Right renal cortex interstitium (tissue), 3 donors: Measurements from ENCODE around the gene SPARCL1. TPM values are rescaled to one million over a fixed set of nuclear protein-coding genes. Genes with fewer than 3 reads are reported as not detected.
"Not testable (repeated sequence)": the region's sequence is repeated elsewhere in the genome, so short reads cannot be mapped to it uniquely, and the experiment has no call there.

Experiments used
- DNase-seq, 3 donors: peaks; one replicate each; pipeline ENCODE4 v3.0.0-alpha.2; 2013; ENCODE audit warnings: low read depth in 3 of 3, low spot score in 2 of 3
- polyA plus RNA-seq, 3 donors: library from polyadenylated mRNA; unstranded; fragments of 120-200 nt; gene quantifications; one replicate each; pipeline ENCODE4 v1.2.1, GENCODE V29; 2013; ENCODE audit not compliant: insufficient read length in 3 of 3

SPARCL1 gene
- polyA plus RNA-seq, 3 donors: 8.6 to 25.5 (median 11.6) TPM

- no peak for DNase-seq
These were observed 22.0 kb downstream of the SPARCL1 start for GRCh38 chr4:87506974-87507701.

DNA sequence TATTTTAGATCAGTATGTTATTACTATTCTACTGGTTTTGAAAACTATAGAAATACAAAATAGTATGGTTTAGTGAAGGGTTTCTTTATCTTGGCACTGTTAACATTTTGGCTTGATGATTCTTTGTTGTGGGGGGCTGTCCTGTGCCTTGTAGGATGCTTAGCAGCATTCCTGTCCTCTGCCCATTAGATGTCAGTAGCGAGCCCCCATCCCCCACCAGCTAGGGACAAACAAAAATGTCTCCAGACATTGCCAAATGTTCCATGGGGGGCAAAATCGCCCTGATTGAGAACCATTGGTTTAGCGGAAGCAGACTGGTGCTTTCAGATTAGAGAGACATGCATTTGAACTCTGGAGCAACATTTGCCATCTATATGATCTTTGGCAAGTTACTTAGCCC, 23.3 kb downstream of the SPARCL1 start:
- no peak for DNase-seq

- DNase-seq: no peak
These were observed 26.5 kb downstream of the SPARCL1 start for GRCh38 chr4:87502580-87503238.

DNA sequence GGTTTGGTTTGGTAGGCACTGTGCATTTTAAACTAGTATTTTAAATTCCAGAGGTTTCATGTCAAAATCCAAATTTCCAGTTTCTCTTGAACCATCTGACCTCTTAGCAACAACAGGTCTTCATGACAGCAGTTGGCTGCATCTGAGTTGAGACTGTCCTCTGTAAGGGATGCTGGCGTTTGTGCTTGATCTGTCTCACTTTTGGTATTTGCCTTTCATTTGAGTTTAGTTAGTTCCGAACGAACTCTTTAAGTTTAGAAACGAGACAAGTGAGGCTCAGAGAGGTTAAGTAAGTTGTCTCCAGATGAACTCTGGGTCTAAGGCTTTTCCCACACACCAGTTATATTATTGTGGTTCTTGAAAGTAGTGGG, 29.1 kb downstream of the SPARCL1 start:
- DNase-seq: no peak

GRCh38 chr4:87499403-87500091, 29.6 kb downstream of the SPARCL1 start:
- no peak for DNase-seq

- DNase-seq: peak in 2 of 3 donors; percentile 21 to 31
These were observed 30.7 kb downstream of the SPARCL1 start for GRCh38 chr4:87498446-87498900.

DNA sequence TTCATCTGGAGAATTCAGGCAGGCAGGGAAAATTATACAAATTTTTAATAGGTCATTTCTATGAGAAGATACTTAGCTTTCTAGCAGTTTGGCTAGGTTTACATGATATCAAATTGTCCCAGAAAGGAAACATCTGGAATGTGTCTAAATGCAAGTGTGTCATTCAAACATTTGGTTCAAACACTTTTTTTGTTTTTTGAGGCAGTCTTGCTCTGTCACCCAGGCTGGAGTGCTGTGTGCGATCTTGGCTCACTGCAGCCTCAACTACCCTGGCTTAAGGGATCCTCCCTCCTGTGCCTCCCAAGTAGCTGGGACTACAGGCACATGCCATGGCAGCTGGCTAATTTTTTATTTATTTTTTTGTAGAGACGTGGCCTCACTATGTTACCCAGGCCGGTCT, 31.6 kb downstream of the SPARCL1 start:
- no peak for DNase-seq

GRCh38 chr4:87497159-87497558, 32.0 kb downstream of the SPARCL1 start:
- DNase-seq: no peak

DNA sequence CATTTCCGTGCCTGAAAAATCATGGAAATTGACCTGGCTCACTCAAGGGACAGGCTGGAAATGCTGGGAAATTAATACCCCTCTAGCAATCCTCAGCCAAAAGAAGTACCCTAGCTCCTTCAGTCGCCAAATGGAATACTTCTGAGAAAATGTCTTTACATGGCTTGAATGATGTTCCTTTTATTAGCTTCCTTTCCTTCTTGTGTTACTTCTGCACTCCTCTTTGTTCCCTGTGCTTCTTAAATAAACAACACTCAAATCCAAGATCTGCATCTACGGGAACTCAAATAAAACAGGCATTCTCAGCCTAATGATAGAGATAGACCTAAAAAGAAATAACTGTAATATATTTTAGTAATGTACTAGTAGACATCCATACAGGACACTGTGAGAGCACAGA, 36.1 kb downstream of the SPARCL1 start:
- DNase-seq: no peak

DNA sequence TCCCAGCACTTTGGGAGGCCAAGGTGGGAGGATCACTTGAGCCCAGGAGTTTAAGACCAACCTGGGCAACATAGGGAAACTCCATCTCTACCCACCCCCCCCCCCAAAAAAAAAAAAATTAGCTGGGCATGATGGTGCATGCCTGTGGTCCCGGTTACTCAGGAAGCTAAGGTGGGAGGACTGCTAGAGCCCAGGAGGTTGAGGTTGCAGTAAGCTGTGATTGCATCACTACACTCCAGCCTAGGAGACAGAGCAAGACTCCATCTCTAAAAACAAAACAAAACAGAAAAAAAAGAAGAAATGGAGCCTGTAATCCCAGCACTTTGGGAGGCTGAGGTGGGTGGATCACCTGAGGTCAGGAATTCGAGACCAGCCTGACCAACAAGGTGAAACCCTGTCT, 37.3 kb downstream of the SPARCL1 start:
- not testable (repeated sequence) for DNase-seq

DNA sequence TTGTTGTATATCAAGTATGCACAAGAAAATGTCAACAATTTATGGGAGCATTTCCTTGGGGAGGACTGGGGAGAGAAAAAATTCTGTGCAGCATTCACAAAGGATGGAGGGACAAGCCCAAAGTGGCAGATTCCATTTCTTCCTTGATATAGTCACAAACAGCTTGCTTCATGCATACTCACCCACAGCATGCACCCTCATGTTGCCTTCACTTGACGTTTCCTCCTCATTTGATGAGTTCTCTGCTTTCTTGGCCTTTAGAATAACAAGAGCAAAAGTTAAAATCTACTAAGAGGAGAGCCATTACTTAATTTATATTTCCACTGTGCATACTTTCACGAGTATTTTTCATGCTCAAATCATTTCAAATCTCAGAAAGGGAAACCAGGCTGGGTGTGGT, 37.7 kb downstream of the SPARCL1 start:
- no peak for DNase-seq

- DNase-seq: no peak
These were observed 38.4 kb downstream of the SPARCL1 start for GRCh38 chr4:87490664-87491369.

- no peak for DNase-seq
These were observed 39.5 kb downstream of the SPARCL1 start for GRCh38 chr4:87489678-87490077.

- not testable (repeated sequence) for DNase-seq
These were observed 40.5 kb downstream of the SPARCL1 start for GRCh38 chr4:87488666-87489065.

DNA sequence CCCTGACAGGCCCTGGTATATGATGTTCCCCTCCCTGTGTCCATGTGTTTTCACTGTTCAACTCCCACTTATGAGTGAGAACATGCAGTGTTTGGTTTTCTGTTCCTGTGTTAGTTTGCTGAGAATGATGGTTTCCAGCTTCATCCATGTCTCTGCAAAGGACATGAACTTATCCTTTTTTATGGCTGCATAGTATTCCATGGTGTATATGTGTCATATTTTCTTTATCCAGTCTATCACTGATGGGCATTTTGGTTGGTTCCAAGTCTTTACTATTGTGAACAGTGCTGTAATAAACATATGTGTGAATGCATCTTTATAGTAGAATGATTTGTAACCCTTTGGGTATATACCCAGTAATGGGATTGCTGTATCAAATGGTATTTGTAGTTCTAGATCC, 45.9 kb downstream of the SPARCL1 start:
- DNase-seq: not testable (repeated sequence)

DNA sequence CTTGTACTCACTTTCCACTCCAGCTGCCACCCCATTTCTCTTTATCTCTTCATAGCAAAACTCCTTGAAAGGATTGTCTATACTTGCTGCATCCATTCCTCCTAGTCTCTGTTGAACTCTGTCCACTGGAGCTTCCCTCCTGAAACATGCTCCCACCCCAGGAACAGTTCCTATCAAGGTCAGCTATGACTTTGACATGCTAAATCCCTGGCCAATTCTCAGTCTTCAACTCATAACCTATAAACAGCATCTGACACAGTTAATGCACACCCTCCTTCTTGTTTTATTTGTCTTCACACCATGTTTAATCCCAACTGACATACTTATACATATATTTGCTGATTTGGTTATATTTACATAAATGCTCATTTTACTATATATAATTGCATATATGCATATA, 47.8 kb downstream of the SPARCL1 start:
- no peak for DNase-seq

GRCh38 chr4:87478732-87479250, 50.4 kb downstream of the SPARCL1 start:
- no peak for DNase-seq

- no peak for DNase-seq
These were observed 52.2 kb downstream of the SPARCL1 start for GRCh38 chr4:87476934-87477333.

DNA sequence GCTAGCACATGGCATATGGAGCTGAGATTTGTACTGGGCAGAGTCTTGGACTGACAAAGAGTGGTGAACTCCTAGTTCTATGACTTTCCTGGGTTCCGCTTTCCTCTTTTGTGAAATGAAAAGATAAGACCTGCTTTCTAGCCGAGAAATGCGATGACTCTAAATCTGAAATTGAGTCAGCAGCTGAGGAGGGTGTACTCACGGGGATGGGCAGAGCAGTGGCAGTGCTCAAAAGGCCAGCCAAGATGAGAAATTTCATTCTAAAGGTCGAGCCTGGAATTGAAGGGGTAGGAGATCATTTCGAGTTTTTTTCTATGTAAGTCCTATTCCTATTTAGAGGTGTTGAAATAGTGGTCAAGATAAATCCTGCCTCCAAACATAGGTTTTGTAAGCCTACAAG, 59.8 kb downstream of the SPARCL1 start:
- DNase-seq: no peak

- DNase-seq: peak; percentile 21 to 27 (median 27)
These were observed 63.3 kb downstream of the SPARCL1 start for GRCh38 chr4:87465739-87466366.
